ENCODE results near the gene POLR3GL.
"Not testable (repeated sequence)": the region's sequence is repeated elsewhere in the genome, so short reads cannot be mapped to it uniquely, and the experiment has no call there.

POLR3GL gene

GRCh38 chr1:146021622-146022402 lies 57.3 kb downstream of the POLR3GL start, which contains the start of gene HJV:
HJV (minus strand) TSS chr1:146021735; CDS start chr1:146020231, 1,504 bp downstream.
- no peak within 1 kb of the TSS for H3K4me3 ChIP-seq (ENCODE audit: low read length)

GRCh38 chr1:146022403-146023127 lies 58.1 kb downstream of the POLR3GL start:
- H3K4me3 ChIP-seq (ENCODE audit: low read length): no peak overlapping the region
- TF ChIP-seq ZNF274 (IDR thresholded peaks at IDR 0.05; ENCODE audit: low read depth, low read length): no peak

More at GRCh38 chr1:146021622-146022402, 57.3 kb downstream of the POLR3GL start, which contains the start of gene HJV:
- no peak for TF ChIP-seq ZNF274 (IDR thresholded peaks at IDR 0.05; ENCODE audit: low read depth, low read length)

GRCh38 chr1:146025787-146026495 lies 61.5 kb downstream of the POLR3GL start:
- not testable (repeated sequence) for H3K4me3 ChIP-seq (ENCODE audit: low read length)

GRCh38 chr1:146026650-146027049 lies 62.2 kb downstream of the POLR3GL start:
- not testable (repeated sequence) for H3K4me3 ChIP-seq (ENCODE audit: low read length)
